PC-3 (cell line): ENCODE results near the gene ALG5. TPM values are rescaled to one million over a fixed set of nuclear protein-coding genes. Genes with fewer than 3 reads are reported as not detected.

Experiments
- ATAC-seq: fragments of 200-7000 bp; cut with Tn5 transposase; 2 replicates; pipeline ENCODE4 v1.9.1; 2020; ENCODE audit warnings: mild to moderate bottlenecking, moderate library complexity
- BruUV-seq: library from RNA; stranded (reverse); fragments of 400-500 nt; replicated peaks from 2 replicates; lab custom pipeline; 2021; lab: Mats Ljungman, UMichigan
- CTCF ChIA-PET: fragments of 300-600 bp; sonication (Branson Sonifier 250); formaldehyde crosslinking; loops from one replicate; lab custom pipeline; 2022; ENCODE audit warnings: antibody characterized with exemption; lab: Charles Lee
- POLR2A ChIA-PET: fragments of 300-600 bp; sonication (Branson Sonifier 250); formaldehyde crosslinking; loops from one replicate; lab custom pipeline; 2022; ENCODE audit warnings: antibody characterized with exemption; ENCODE audit not compliant: unreplicated experiment; lab: Charles Lee
- DNase-seq: peaks from one replicate; pipeline ENCODE4 v3.0.0-alpha.2; 2015
- H2AFZ ChIP-seq: fragments of 300-600 bp; sonication (generic); 2 replicates; pipeline ENCODE4 v1.6.0; 2016; ENCODE audit warnings: antibody characterized with exemption, low read length
- H3F3A ChIP-seq: fragments of 300-600 bp; sonication (generic); one replicate; pipeline ENCODE4 v1.6.0; 2017; ENCODE audit warnings: antibody characterized with exemption, low read length, control low read depth, mild to moderate bottlenecking; ENCODE audit not compliant: unreplicated experiment
- H3K27ac ChIP-seq: fragments of 300-600 bp; sonication (generic); 2 replicates; pipeline ENCODE4 v1.5.1; 2016; ENCODE audit warnings: mild to moderate bottlenecking, low read length
- H3K27me3 ChIP-seq: fragments of 300-600 bp; sonication (generic); 2 replicates; pipeline ENCODE4 v1.6.1; 2016; ENCODE audit warnings: low read length, mixed read lengths
- H3K36me3 ChIP-seq: fragments of 300-600 bp; sonication (generic); 2 replicates; pipeline ENCODE4 v1.6.1; 2016; ENCODE audit warnings: low read depth, mixed run types, low read length, mixed read lengths
- H3K4me1 ChIP-seq: fragments of 300-600 bp; sonication (generic); 2 replicates; pipeline ENCODE4 v1.5.1; 2016; ENCODE audit warnings: low read length; ENCODE audit not compliant: insufficient read depth
- H3K4me2 ChIP-seq: fragments of 300-600 bp; sonication (generic); 2 replicates; pipeline ENCODE4 v1.6.0; 2016; ENCODE audit warnings: low read length
- H3K4me3 ChIP-seq: fragments of 300-600 bp; sonication (generic); 2 replicates; pipeline ENCODE4 v1.5.1; 2016; ENCODE audit warnings: mild to moderate bottlenecking, low read length, mixed read lengths
- H3K79me2 ChIP-seq: fragments of 300-600 bp; sonication (generic); 2 replicates; pipeline ENCODE4 v1.6.1; 2017; ENCODE audit warnings: low read length, mixed read lengths
- H3K9ac ChIP-seq: fragments of 300-600 bp; sonication (generic); 2 replicates; pipeline ENCODE4 v1.6.0; 2016; ENCODE audit warnings: mild to moderate bottlenecking, low read length
- H3K9me2 ChIP-seq: fragments of 300-600 bp; sonication (generic); replicated peaks from 2 replicates; pipeline ENCODE4 v1.6.1; 2016; ENCODE audit warnings: mixed run types, low read length, mixed read lengths
- H3K9me3 ChIP-seq: fragments of 300-600 bp; sonication (generic); 2 replicates; pipeline ENCODE4 v1.6.1; 2016; ENCODE audit warnings: low read length, mixed read lengths
- H4K20me1 ChIP-seq: fragments of 300-600 bp; sonication (generic); 2 replicates; pipeline ENCODE4 v1.6.1; 2016; ENCODE audit warnings: low read length, mixed read lengths
- EZH2 ChIP-seq: fragments of 300-600 bp; sonication (generic); IDR thresholded peaks from one replicate; pipeline ENCODE4 v1.6.1; 2017; ENCODE audit warnings: antibody characterized with exemption, mild to moderate bottlenecking, low read length; ENCODE audit not compliant: unreplicated experiment
- EZH2phosphoT487 ChIP-seq: fragments of 300-600 bp; sonication (generic); IDR thresholded peaks from 2 replicates; pipeline ENCODE4 v1.6.1; 2018; ENCODE audit warnings: mild to moderate bottlenecking, antibody characterized with exemption, low read length, borderline replicate concordance
- intact Hi-C: fragments of 100-400 bp; cut with micrococcal nuclease; formaldehyde crosslinking; loops from 2 replicates; pipeline ENCODE4 v1.9.0; 2023
- total RNA-seq: library from RNA; depleted of rRNA; stranded (reverse); fragments of >200 nt; gene quantifications from 2 replicates; pipeline ENCODE4 v1.2.3, GENCODE V29; 2014
- TF ChIP-seq, protein P1 (sequence below): fragments of 300-600 bp; sonication (generic); conservative IDR thresholded peaks from 2 replicates; pipeline ENCODE4 v1.5.1; 2017; ENCODE audit warnings: antibody characterized with exemption, low read depth, mild to moderate bottlenecking, low read length

ALG5 gene
- total RNA-seq, 1 experiment from 2014 or later = 19.7 TPM

- H2AFZ ChIP-seq = no peak overlapping the region
- ChIA-PET POLR2A (no interaction called here), CTCF (no interaction called here)
- H3K9me3 ChIP-seq = no peaks in the 10 kb centered on the region
- intact Hi-C loops = no loop called here
- H3K4me3 ChIP-seq = no peak overlapping the region
- no peaks in the 10 kb centered on the region; the same call in 1 of the 2 replicates for H3K36me3 ChIP-seq
- no peak for TF ChIP-seq EZH2phosphoT487
- TF ChIP-seq, protein P1, sequence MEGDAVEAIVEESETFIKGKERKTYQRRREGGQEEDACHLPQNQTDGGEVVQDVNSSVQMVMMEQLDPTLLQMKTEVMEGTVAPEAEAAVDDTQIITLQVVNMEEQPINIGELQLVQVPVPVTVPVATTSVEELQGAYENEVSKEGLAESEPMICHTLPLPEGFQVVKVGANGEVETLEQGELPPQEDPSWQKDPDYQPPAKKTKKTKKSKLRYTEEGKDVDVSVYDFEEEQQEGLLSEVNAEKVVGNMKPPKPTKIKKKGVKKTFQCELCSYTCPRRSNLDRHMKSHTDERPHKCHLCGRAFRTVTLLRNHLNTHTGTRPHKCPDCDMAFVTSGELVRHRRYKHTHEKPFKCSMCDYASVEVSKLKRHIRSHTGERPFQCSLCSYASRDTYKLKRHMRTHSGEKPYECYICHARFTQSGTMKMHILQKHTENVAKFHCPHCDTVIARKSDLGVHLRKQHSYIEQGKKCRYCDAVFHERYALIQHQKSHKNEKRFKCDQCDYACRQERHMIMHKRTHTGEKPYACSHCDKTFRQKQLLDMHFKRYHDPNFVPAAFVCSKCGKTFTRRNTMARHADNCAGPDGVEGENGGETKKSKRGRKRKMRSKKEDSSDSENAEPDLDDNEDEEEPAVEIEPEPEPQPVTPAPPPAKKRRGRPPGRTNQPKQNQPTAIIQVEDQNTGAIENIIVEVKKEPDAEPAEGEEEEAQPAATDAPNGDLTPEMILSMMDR = no peak
- TF ChIP-seq EZH2 = no peak
- H3K27ac ChIP-seq = no peak overlapping the region
- DNase-seq (no peak), ATAC-seq (no peak)
- BruUV-seq = no TSS peak
- no peak overlapping the region for H3K4me2 ChIP-seq
- H3K27me3 ChIP-seq = no peaks in the 10 kb centered on the region
- no peaks in the 10 kb centered on the region for H3K9me2 ChIP-seq
- no peak overlapping the region for H3K9ac ChIP-seq
- no peaks in the 10 kb centered on the region for H3K4me1 ChIP-seq
- H3F3A ChIP-seq = no peaks in the 10 kb centered on the region
- no peaks in the 10 kb centered on the region for H4K20me1 ChIP-seq
- no peaks in the 10 kb centered on the region for H3K79me2 ChIP-seq
Measured at GRCh38 chr13:36950330-36950729, 48.8 kb downstream of the ALG5 start.

- no peaks in the 10 kb centered on the region for H4K20me1 ChIP-seq
- POLR2A ChIA-PET = no interaction called here
- H3K79me2 ChIP-seq = no peaks in the 10 kb centered on the region
- no peaks in the 10 kb centered on the region for H3K9me2 ChIP-seq
- no peaks in the 10 kb centered on the region for H3K36me3 ChIP-seq
- no peak overlapping the region for H3K9ac ChIP-seq
- H3K27ac ChIP-seq = no peak overlapping the region
- H3K9me3 ChIP-seq = no peaks in the 10 kb centered on the region
- H3K4me1 ChIP-seq = no peaks in the 10 kb centered on the region
- no TSS peak for BruUV-seq
- no peak overlapping the region for H3K4me2 ChIP-seq
- intact Hi-C loops = no loop called here
- no peak for ATAC-seq
- DNase-seq = no peak
- no peak overlapping the region for H2AFZ ChIP-seq
- CTCF ChIA-PET = no interaction called here
- H3F3A ChIP-seq = no peaks in the 10 kb centered on the region
- no peaks in the 10 kb centered on the region for H3K27me3 ChIP-seq
- TF ChIP-seq EZH2 (no peak), EZH2phosphoT487 (no peak)
- TF ChIP-seq, protein P1 = no peak
- no peak overlapping the region for H3K4me3 ChIP-seq
Measured at GRCh38 chr13:36945078-36945477, 54.1 kb downstream of the ALG5 start.

- no TSS peak for BruUV-seq
- no peak overlapping the region for H3K4me2 ChIP-seq
- ATAC-seq (no peak), DNase-seq (no peak)
- ChIA-PET CTCF (no interaction called here), POLR2A (no interaction called here)
- no peaks in the 10 kb centered on the region for H3K36me3 ChIP-seq
- H3K9ac ChIP-seq = no peak overlapping the region
- no peaks in the 10 kb centered on the region for H3K79me2 ChIP-seq
- no peaks in the 10 kb centered on the region for H3F3A ChIP-seq
- intact Hi-C loops = no loop called here
- no peaks in the 10 kb centered on the region for H3K9me3 ChIP-seq
- H3K4me1 ChIP-seq = no peaks in the 10 kb centered on the region
- H4K20me1 ChIP-seq = no peaks in the 10 kb centered on the region
- no peaks in the 10 kb centered on the region for H3K9me2 ChIP-seq
- H3K4me3 ChIP-seq = no peak overlapping the region
- no peak overlapping the region for H3K27ac ChIP-seq
- H2AFZ ChIP-seq = no peak overlapping the region
- TF ChIP-seq, protein P1 = no peak
- TF ChIP-seq EZH2 = no peak
- TF ChIP-seq EZH2phosphoT487 = no peak
- H3K27me3 ChIP-seq = no peaks in the 10 kb centered on the region
Measured at GRCh38 chr13:36925603-36926002, 73.5 kb downstream of the ALG5 start.
